IMR-90 (cell line): ENCODE measurements around the gene CALML4. TPM values are rescaled to one million over a fixed set of nuclear protein-coding genes. Genes with fewer than 3 reads are reported as not detected.
A peak's percentile ranks its signal among the peaks of the same experiment; 100 is the strongest.

ENCODE experiments used
- ATAC-seq: fragments of 200-7000 bp; cut with Tn5 transposase; 2 replicates; pipeline ENCODE4 v1.9.1; 2020; ENCODE audit warnings: low read depth, mild to moderate bottlenecking, moderate library complexity
- BruUV-seq: library from RNA; stranded (reverse); fragments of 400-500 nt; replicated peaks from 2 replicates; lab custom pipeline; 2021; lab: Mats Ljungman, UMichigan
- CTCF ChIA-PET: fragments of 300-600 bp; formaldehyde crosslinking; extraction: SDS; loops from one replicate; lab custom pipeline; 2021; ENCODE audit warnings: antibody characterized with exemption; lab: Yijun Ruan, JAX
- POLR2A ChIA-PET: fragments of 300-600 bp; sonication (Branson Sonifier 250); formaldehyde crosslinking; loops from one replicate; lab custom pipeline; 2022; ENCODE audit warnings: antibody characterized with exemption; ENCODE audit not compliant: unreplicated experiment; lab: Charles Lee
- DNase-seq: peaks from one replicate; pipeline ENCODE4 v3.0.0; 2013
- H2AFZ ChIP-seq: replicated peaks from 2 replicates; pipeline ENCODE3; 2013; ENCODE audit warnings: low read length, mild to moderate bottlenecking; ENCODE audit not compliant: poor library complexity
- H2AK5ac ChIP-seq: 2 replicates; pipeline ENCODE4 v1.6.1; 2013; ENCODE audit warnings: low read depth, low read length, inconsistent platforms
- H2AK9ac ChIP-seq: replicated peaks from 2 replicates; pipeline ENCODE3; 2013; ENCODE audit warnings: mild to moderate bottlenecking, low read depth, low read length, moderate library complexity; ENCODE audit not compliant: poor library complexity
- H2BK120ac ChIP-seq: 2 replicates; pipeline ENCODE4 v1.6.1; 2013; ENCODE audit warnings: low read depth, low read length, inconsistent platforms
- H2BK15ac ChIP-seq: 3 replicates; pipeline ENCODE4 v1.6.1; 2013; ENCODE audit warnings: low read depth, low read length, inconsistent platforms
- H2BK20ac ChIP-seq: 2 replicates; pipeline ENCODE4 v1.6.1; 2013; ENCODE audit warnings: low read depth, mild to moderate bottlenecking, inconsistent platforms, low read length, moderate library complexity
- H2BK5ac ChIP-seq: 2 replicates; pipeline ENCODE4 v1.6.1; 2013; ENCODE audit warnings: mild to moderate bottlenecking, low read depth, low read length, inconsistent platforms; ENCODE audit not compliant: poor library complexity, severe bottlenecking
- H3K14ac ChIP-seq: replicated peaks from 2 replicates; pipeline ENCODE4 v1.6.1; 2013; ENCODE audit warnings: low read depth, low read length, inconsistent platforms
- H3K18ac ChIP-seq: 2 replicates; pipeline ENCODE4 v1.6.1; 2013; ENCODE audit warnings: low read depth, low read length, control low read depth
- H3K23ac ChIP-seq: 2 replicates; pipeline ENCODE4 v1.6.1; 2013; ENCODE audit warnings: low read depth, low read length, inconsistent platforms
- H3K27ac ChIP-seq: 2 replicates; pipeline ENCODE4 v1.5.1; 2013; ENCODE audit warnings: mild to moderate bottlenecking, control low read depth, low read length; ENCODE audit not compliant: insufficient read depth
- H3K27me3 ChIP-seq: 2 replicates; pipeline ENCODE4 v1.6.1; 2013; ENCODE audit warnings: low read length; ENCODE audit not compliant: control insufficient read depth, insufficient read depth
- H3K36me3 ChIP-seq: 2 replicates; pipeline ENCODE4 v1.6.1; 2013; ENCODE audit warnings: low read length, mixed read lengths; ENCODE audit not compliant: control insufficient read depth, insufficient read depth
- H3K4ac ChIP-seq: 2 replicates; pipeline ENCODE4 v1.6.1; 2013; ENCODE audit warnings: low read depth, low read length, inconsistent platforms
- H3K4me1 ChIP-seq: 2 replicates; pipeline ENCODE4 v1.6.1; 2013; ENCODE audit warnings: low read length, mixed read lengths; ENCODE audit not compliant: control insufficient read depth, insufficient read depth
- H3K4me2 ChIP-seq: 2 replicates; pipeline ENCODE4 v1.6.1; 2013; ENCODE audit warnings: low read depth, mild to moderate bottlenecking, control low read depth, low read length, moderate library complexity
- H3K4me3 ChIP-seq: 2 replicates; pipeline ENCODE4 v1.5.1; 2013; ENCODE audit warnings: low read depth, mild to moderate bottlenecking, control low read depth, low read length, moderate library complexity; ENCODE audit not compliant: insufficient read depth
- H3K56ac ChIP-seq: 2 replicates; pipeline ENCODE4 v1.6.1; 2013; ENCODE audit warnings: low read length, inconsistent platforms; ENCODE audit not compliant: insufficient read depth; ENCODE audit errors: extremely low read depth
- H3K79me1 ChIP-seq, 2 experiments: 2 replicates each; pipeline ENCODE4 v1.6.1; 2013; ENCODE audit warnings: low read length in 2 of 2, inconsistent platforms in 1 of 2, low read depth in 1 of 2
- H3K9ac ChIP-seq: 2 replicates; pipeline ENCODE4 v1.6.1; 2013; ENCODE audit warnings: low read depth, low read length, control low read depth
- H3K9me1 ChIP-seq: 2 replicates; pipeline ENCODE4 v1.6.1; 2013; ENCODE audit warnings: low read length, inconsistent platforms; ENCODE audit not compliant: insufficient read depth
- H3K9me3 ChIP-seq: 2 replicates; pipeline ENCODE4 v1.6.1; 2013; ENCODE audit warnings: low read length; ENCODE audit not compliant: control insufficient read depth, insufficient read depth
- H4K20me1 ChIP-seq: 2 replicates; pipeline ENCODE4 v1.6.1; 2013; ENCODE audit warnings: low read length, inconsistent platforms; ENCODE audit not compliant: insufficient read depth
- H4K5ac ChIP-seq: 2 replicates; pipeline ENCODE4 v1.6.1; 2013; ENCODE audit warnings: mild to moderate bottlenecking, low read depth, low read length, control low read depth
- H4K8ac ChIP-seq, 2 experiments: 2 replicates each; pipeline ENCODE4 v1.6.1; 2013; ENCODE audit warnings: low read depth in 2 of 2, low read length in 2 of 2, control low read depth in 1 of 2, inconsistent platforms in 1 of 2
- H4K91ac ChIP-seq: 2 replicates; pipeline ENCODE4 v1.6.1; 2013; ENCODE audit warnings: low read depth, low read length, inconsistent platforms; ENCODE audit not compliant: insufficient read depth
- BHLHE40 ChIP-seq: fragments of 150-350 bp; IDR thresholded peaks from 2 replicates; pipeline ENCODE4 v1.6.1; 2016; ENCODE audit warnings: mild to moderate bottlenecking, low read depth, low read length
- CEBPB ChIP-seq: IDR thresholded peaks from 2 replicates; pipeline ENCODE4 v1.6.1; 2012; ENCODE audit warnings: low read depth, low read length, improper control_type of control experiment
- CHD1 ChIP-seq: IDR thresholded peaks from 2 replicates; pipeline ENCODE4 v1.6.1; 2012; ENCODE audit warnings: low read depth, low read length, improper control_type of control experiment
- CTCF ChIP-seq: conservative IDR thresholded peaks from 2 replicates; pipeline ENCODE4 v1.5.1; 2012; ENCODE audit warnings: mild to moderate bottlenecking, low read depth, low read length, improper control_type of control experiment
- FOS ChIP-seq: fragments of 150-350 bp; IDR thresholded peaks from 2 replicates; pipeline ENCODE4 v1.6.1; 2016; ENCODE audit warnings: low read depth, low read length
- MAFK ChIP-seq: IDR thresholded peaks from 2 replicates; pipeline ENCODE4 v1.6.1; 2012; ENCODE audit warnings: low read depth, low read length, improper control_type of control experiment
- MAZ ChIP-seq: IDR thresholded peaks from 2 replicates; pipeline ENCODE4 v1.6.1; 2012; ENCODE audit warnings: low read depth, mild to moderate bottlenecking, low read length, improper control_type of control experiment, moderate library complexity, borderline replicate concordance
- MXI1 ChIP-seq: IDR thresholded peaks from 2 replicates; pipeline ENCODE4 v1.6.1; 2012; ENCODE audit warnings: low read depth, mild to moderate bottlenecking, low read length, moderate library complexity, borderline replicate concordance
- NFE2L2 ChIP-seq: fragments of 150-350 bp; IDR thresholded peaks from 2 replicates; pipeline ENCODE4 v1.6.1; 2016; ENCODE audit warnings: low read depth, mild to moderate bottlenecking, low read length
- POLR2A ChIP-seq: IDR thresholded peaks from 2 replicates; pipeline ENCODE4 v1.6.1; 2012; ENCODE audit warnings: mild to moderate bottlenecking, low read depth, low read length
- RAD21 ChIP-seq: IDR thresholded peaks from 2 replicates; pipeline ENCODE4 v1.6.1; 2012; ENCODE audit warnings: low read length, improper control_type of control experiment
- RCOR1 ChIP-seq: IDR thresholded peaks from 2 replicates; pipeline ENCODE4 v1.6.1; 2012; ENCODE audit warnings: mild to moderate bottlenecking, low read length, improper control_type of control experiment; ENCODE audit not compliant: insufficient replicate concordance
- RFX5 ChIP-seq: IDR thresholded peaks from 2 replicates; pipeline ENCODE4 v1.8.0; 2012; ENCODE audit warnings: low read depth, mild to moderate bottlenecking, low read length, moderate library complexity
- USF2 ChIP-seq: fragments of 150-350 bp; IDR thresholded peaks from 2 replicates; pipeline ENCODE4 v1.6.1; 2017; ENCODE audit warnings: mild to moderate bottlenecking, antibody characterized with exemption, low read length, low read depth
- WGBS, 2 experiments: methylation state at CpG; one replicate each; pipeline versions ENCODE4 v1.1.5 to v1.1.7; 2013; ENCODE audit warnings: missing lambda C conversion rate in 2 of 2; ENCODE audit not compliant: insufficient read length in 1 of 2; ENCODE audit errors: extremely low coverage in 2 of 2; 5-methylcytosine and 5-hydroxymethylcytosine counted together
- dilution Hi-C: fragments of 300-500 bp; cut with HindIII; formaldehyde crosslinking; loops from one replicate; pipeline ENCODE4 v1.14.3; 2018; ENCODE audit warnings: low sequenced_read_pairs; ENCODE audit not compliant: unreplicated experiment
- in situ Hi-C: fragments of 300-500 bp; cut with MboI; formaldehyde crosslinking; loops from 3 replicates; pipeline ENCODE4 v1.14.3; 2019; ENCODE audit warnings: low sequenced_read_pairs, inconsistent platforms, mixed read lengths
- intact Hi-C: fragments of 100-400 bp; cut with micrococcal nuclease; formaldehyde crosslinking; loops from 2 replicates; pipeline ENCODE4 v1.10.0; 2022
- polyA plus RNA-seq, 3 experiments: library from polyadenylated mRNA; depleted of rRNA; stranded (reverse); fragments of >200 nt; gene quantifications; 2 replicates each; pipeline ENCODE4 v1.2.3, GENCODE V29; 2012; ENCODE audit warnings: low replicate concordance in 1 of 3
- total RNA-seq: library from RNA; depleted of rRNA; stranded (reverse); fragments of >200 nt; gene quantifications from 2 replicates; pipeline ENCODE4 v1.2.3, GENCODE V29; 2012

The CALML4 gene
- total and polyA plus RNA-seq, 2 of the 4 experiments (the other 2 are of a cell fraction) = 0.36 to 1.3 TPM

GRCh38 chr15:68149059-68149458, 56.1 kb downstream of the CALML4 start:
- Histone ChIP-seq H2BK20ac (no peak overlapping the region), H4K20me1 (peaks cover 3% of the 10 kb centered on the region; the same call in 1 of the 2 replicates), H3K4me2 (no peak overlapping the region; the same call in 1 of the 2 replicates), H3K9ac (no peak overlapping the region), H3K9me3 (no peaks in the 10 kb centered on the region), H3K27me3 (no peaks in the 10 kb centered on the region), H2AK9ac (no peak overlapping the region), H3K27ac (no peak overlapping the region), H3K4ac (no peak overlapping the region), H3K18ac (no peak overlapping the region), H2BK15ac (no peak overlapping the region), H3K56ac (no peak overlapping the region), H3K4me3 (no peak overlapping the region), H4K8ac (no peak overlapping the region), H2BK120ac (no peak overlapping the region), H3K23ac (no peak overlapping the region), H3K9me1 (no peaks in the 10 kb centered on the region; the same call in 1 of the 2 replicates), H2AK5ac (no peak overlapping the region), H3K79me1 (peaks cover 0 to 29% of the 10 kb centered on the region in 2 experiments; a peak in 3 of 4 replicates), H3K36me3 (peaks cover 7% of the 10 kb centered on the region; the same call in 1 of the 2 replicates), H4K91ac (no peak overlapping the region), H2AFZ (no peak overlapping the region), H4K5ac (no peak overlapping the region), H3K14ac (no peak overlapping the region), H3K4me1 (peaks cover 4% of the 10 kb centered on the region; the same call in 1 of the 2 replicates), H2BK5ac (no peak overlapping the region)
- no CpG with 5 or more reads among the region's 1 CpG for WGBS, 2 experiments
- DNase-seq (peak; percentile 66), ATAC-seq (peak; percentile 63; the same call in 1 of the 2 replicates)
- intact Hi-C loops = loop anchor here (1.0 kb wide), 1 partner anchor 94 kb away; no protein-coding TSS in a partner anchor
- POLR2A ChIA-PET = no interaction called here
- no peak for TF ChIP-seq CHD1
- no peak for TF ChIP-seq MXI1
- TF ChIP-seq CTCF = no peak
- TF ChIP-seq CEBPB = no peak
- no peak for TF ChIP-seq RFX5
- no peak for TF ChIP-seq RAD21
- TF ChIP-seq BHLHE40 = no peak
- no peak for TF ChIP-seq MAZ
- no peak for TF ChIP-seq USF2
- TF ChIP-seq FOS = no peak
- TF ChIP-seq NFE2L2 = no peak
- TF ChIP-seq MAFK = no peak
- TF ChIP-seq POLR2A = no peak
- no peak for TF ChIP-seq RCOR1
- dilution Hi-C loops = no loop called here
- no TSS peak for BruUV-seq
- CTCF ChIA-PET = no interaction called here
- in situ Hi-C loops = no loop called here
